Stimulated activated naive B cell treated with anti-CD40 and anti-IgM and Interleukin-4, amounts not matched to agents 10 μg/mL and 1 μg/mL and 100 μg/mL, for 72 hours (primary cell): ENCODE measurements around the gene CTBP2.

Experiments used
- ATAC-seq, 2 donors: fragments of 150-1000 bp; cut with Tn5 transposase; replicated peaks; 2 replicates each; pipeline ENCODE4 v1.10.0; 2021; ENCODE audit warnings: moderate library complexity in 1 of 2
- DNase-seq: peaks from one replicate; pipeline ENCODE4 v3.0.0; 2021
- H3K27ac Mint-ChIP-seq: one replicate; pipeline ENCODE4 v1.8.0; 2022; ENCODE audit warnings: mild to moderate bottlenecking, mixed read lengths
- H3K27me3 Mint-ChIP-seq, 2 donors: one replicate each; pipeline ENCODE4 v1.8.0; 2022; ENCODE audit warnings: mixed read lengths in 2 of 2
- H3K36me3 Mint-ChIP-seq, 2 donors: one replicate each; pipeline ENCODE4 v1.8.0; 2022; ENCODE audit warnings: mixed read lengths in 2 of 2, mild to moderate bottlenecking in 1 of 2
- H3K4me1 Mint-ChIP-seq, 2 donors: one replicate each; pipeline ENCODE4 v1.8.0; 2022; ENCODE audit warnings: mixed read lengths in 2 of 2, mild to moderate bottlenecking in 1 of 2
- H3K4me3 Mint-ChIP-seq, 2 donors: one replicate each; pipeline ENCODE4 v1.8.0; 2022; ENCODE audit warnings: mild to moderate bottlenecking in 2 of 2, mixed read lengths in 2 of 2, moderate library complexity in 1 of 2
- H3K9me3 Mint-ChIP-seq, 2 donors: one replicate each; pipeline ENCODE4 v1.8.0; 2022; ENCODE audit warnings: mixed read lengths in 2 of 2, mild to moderate bottlenecking in 1 of 2

Gene CTBP2

DNA sequence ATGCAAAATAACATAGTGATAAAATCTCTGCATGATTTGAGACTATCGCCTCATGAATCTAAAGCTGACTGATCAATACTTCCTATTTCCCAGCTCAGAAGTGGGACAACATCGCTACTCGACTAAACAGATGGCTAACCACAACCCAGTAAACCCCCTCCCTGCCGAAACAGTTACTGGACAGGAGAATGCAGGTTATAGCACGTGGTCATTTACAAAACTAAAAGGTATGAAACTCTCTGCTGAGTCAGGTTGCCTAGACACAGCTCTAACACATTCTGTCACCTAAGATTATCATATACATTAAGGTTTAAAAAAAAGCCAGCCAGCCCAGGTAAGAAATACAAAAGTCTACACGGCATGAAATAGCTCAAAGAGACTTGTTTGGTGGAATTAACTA lies 64.0 kb downstream of the CTBP2 start:
- peaks cover 27 to 39% of the 10 kb centered on the region in 2 donors for H3K27me3 Mint-ChIP-seq
- DNase-seq (no peak), ATAC-seq (no peak)
- no peaks in the 10 kb centered on the region for H3K9me3 Mint-ChIP-seq
- no peak overlapping the region for H3K27ac Mint-ChIP-seq
- no peaks in the 10 kb centered on the region for H3K36me3 Mint-ChIP-seq
- H3K4me1 Mint-ChIP-seq: peaks cover 0 to 1% of the 10 kb centered on the region in 2 donors
- no peak overlapping the region for H3K4me3 Mint-ChIP-seq

DNA sequence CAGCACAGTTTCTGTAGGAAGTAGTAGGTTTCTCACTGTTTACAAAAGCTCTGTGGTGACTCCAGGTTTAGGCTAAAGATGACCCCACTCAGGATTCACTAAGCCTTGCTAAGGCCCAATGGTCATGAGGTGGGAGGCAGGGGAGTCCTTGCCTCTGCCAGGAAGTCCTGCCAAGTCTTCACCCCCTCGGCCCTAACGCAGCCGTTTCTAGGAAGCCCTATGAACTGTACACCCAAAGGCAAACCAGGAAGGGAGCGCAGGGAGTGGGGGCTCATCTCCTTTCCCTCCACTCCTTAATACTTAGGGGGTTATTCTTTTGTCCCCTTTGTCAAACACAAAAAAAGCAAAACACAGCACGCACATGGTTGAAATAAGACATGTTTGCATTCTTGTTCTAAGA lies 64.6 kb downstream of the CTBP2 start:
- Mint-ChIP-seq H3K4me3 (no peak overlapping the region), H3K4me1 (peaks cover 0 to 1% of the 10 kb centered on the region in 2 donors), H3K27ac (no peak overlapping the region), H3K36me3 (no peaks in the 10 kb centered on the region), H3K27me3 (peaks cover 33 to 39% of the 10 kb centered on the region in 2 donors), H3K9me3 (no peaks in the 10 kb centered on the region)
- ATAC-seq (no peak), DNase-seq (no peak)

GRCh38 chr10:125095228-125095627 lies 65.1 kb downstream of the CTBP2 start:
- Mint-ChIP-seq H3K4me3 (no peak overlapping the region), H3K27ac (no peak overlapping the region), H3K27me3 (peaks cover 34 to 38% of the 10 kb centered on the region in 2 donors), H3K36me3 (no peaks in the 10 kb centered on the region), H3K9me3 (no peaks in the 10 kb centered on the region), H3K4me1 (peaks cover 0 to 1% of the 10 kb centered on the region in 2 donors)
- DNase-seq: no peak
- no peak for ATAC-seq

DNA sequence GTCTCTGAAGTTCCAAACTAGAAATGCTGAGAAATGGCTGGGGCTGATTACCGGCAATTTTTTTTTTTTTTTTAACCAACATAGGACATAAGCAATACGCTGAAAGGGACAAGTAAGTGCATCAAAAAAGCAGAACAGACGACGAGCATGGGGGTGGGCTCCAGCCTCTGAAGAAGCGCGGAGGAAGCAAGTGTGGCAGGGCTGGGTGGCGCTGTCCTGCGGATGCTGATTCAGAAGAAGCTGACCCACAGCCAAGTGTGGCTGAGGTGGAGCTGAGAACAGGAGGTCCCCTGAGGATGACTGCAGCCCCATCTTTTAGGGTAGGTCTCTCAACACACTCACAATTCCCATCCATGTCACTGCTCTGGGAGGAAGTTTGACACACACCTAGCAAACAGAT lies 65.6 kb downstream of the CTBP2 start:
- H3K9me3 Mint-ChIP-seq: no peaks in the 10 kb centered on the region
- no peak for ATAC-seq

DNA sequence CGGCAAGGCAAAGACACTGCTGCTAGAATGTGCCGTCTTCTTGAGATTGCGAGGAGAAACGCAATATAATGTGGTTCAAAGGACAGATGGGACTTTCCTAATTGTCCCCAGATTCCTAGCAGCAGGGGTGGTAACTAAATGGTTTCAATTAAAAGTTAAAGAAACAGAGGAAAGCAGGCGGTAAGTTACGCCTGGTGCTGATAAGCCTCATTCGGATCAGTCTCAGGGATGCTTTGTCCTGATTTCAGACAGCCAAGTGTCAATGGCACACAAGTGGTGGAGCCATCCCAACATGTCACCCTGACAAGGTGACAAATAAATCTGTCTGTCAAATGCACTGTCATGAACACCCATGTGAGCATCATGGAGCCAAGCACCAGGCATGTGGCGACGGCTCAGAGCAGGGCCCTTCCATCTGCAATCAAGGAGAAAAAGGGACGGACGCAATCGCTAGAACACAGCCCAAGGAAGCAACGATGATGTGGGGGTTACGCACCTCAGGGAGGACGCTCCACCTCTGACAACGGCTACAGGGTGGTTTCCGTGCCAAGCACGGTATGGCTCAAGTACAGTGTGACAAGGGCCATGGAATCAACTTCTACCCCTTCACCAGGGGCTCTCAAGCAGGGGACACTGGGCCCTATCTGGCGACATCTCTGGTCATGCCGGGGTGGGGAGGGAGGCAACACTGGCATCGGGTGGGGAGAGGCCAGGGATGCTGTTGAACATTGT lies 66.2 kb downstream of the CTBP2 start:
- ATAC-seq: no peak
- H3K27me3 Mint-ChIP-seq: peaks cover 28 to 37% of the 10 kb centered on the region in 2 donors
- H3K9me3 Mint-ChIP-seq: no peaks in the 10 kb centered on the region
- H3K36me3 Mint-ChIP-seq: no peaks in the 10 kb centered on the region
- H3K4me3 Mint-ChIP-seq: no peak overlapping the region
- no peak for DNase-seq
- peaks cover 0 to 1% of the 10 kb centered on the region in 2 donors for H3K4me1 Mint-ChIP-seq
- H3K27ac Mint-ChIP-seq: no peak overlapping the region

More for the DNA sequence above, 65.6 kb downstream of the CTBP2 start:
- Mint-ChIP-seq H3K36me3 (no peaks in the 10 kb centered on the region), H3K27me3 (peaks cover 33 to 37% of the 10 kb centered on the region in 2 donors), H3K4me3 (no peak overlapping the region), H3K4me1 (peaks cover 0 to 1% of the 10 kb centered on the region in 2 donors), H3K27ac (no peak overlapping the region)
- no peak for DNase-seq

DNA sequence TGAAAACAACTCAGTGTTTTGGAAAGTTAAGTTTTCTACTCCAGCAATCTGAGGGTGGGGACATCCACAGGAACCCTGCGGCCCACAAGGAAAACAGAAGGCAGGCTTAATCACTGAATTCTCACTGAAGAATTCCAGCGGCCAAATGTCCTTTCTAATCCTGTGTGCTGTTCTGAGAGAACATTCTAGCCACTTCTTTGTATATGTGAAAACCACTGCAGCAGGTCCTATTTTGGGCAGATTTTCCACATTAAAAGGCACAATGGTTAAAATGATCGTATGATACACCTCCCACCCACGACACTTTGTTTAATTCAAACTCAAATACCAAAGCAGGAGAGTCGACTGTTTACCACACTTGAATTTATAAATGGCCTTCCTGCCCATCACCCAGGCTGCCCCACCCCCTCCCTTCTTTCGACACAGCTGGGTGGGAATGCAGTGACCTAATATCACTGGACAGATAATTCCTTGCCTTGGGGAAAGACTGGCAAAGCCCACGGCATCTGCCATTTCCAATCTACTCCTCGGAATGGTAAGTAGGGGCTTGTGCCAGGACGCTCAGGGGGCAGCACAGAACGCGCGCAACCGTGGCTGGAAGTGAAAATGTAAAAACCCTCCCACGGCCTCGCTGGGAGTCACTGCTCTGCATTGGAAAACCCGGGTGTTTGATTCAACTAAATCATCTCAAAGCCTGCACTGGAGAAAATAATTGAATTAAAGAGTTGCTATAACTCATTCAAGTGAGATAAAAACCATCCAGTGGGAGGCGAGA lies 67.0 kb downstream of the CTBP2 start:
- Mint-ChIP-seq H3K27ac (no peak overlapping the region), H3K27me3 (peaks cover 27 to 37% of the 10 kb centered on the region in 2 donors), H3K4me1 (peaks cover 0 to 1% of the 10 kb centered on the region in 2 donors), H3K4me3 (no peak overlapping the region), H3K9me3 (no peaks in the 10 kb centered on the region), H3K36me3 (no peaks in the 10 kb centered on the region)
- DNase-seq (no peak), ATAC-seq (no peak)

DNA sequence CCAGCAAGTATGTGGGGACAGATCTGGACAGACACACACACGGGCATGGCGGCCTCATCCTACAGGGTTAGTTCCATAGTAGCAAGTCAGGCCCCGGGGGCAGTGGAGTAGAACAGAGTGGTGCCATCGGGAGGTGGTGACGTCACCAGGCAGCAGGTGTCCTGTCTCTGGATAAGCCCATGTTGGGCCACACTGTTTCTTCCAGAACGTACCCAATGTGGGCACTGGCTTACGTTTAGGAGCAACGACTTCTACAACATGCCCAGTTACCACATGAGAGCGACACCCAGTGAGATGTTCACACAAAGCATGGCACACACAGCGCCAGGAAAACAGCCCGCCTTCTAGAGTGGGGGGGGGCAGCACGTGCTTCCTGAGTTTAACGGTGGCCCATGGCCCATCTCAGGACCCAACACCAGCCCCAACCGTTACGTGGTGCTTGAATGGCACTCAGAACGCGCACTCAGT lies 67.8 kb downstream of the CTBP2 start:
- DNase-seq: no peak
- Mint-ChIP-seq H3K4me1 (peaks cover 0 to 1% of the 10 kb centered on the region in 2 donors), H3K27me3 (peaks cover 31 to 37% of the 10 kb centered on the region in 2 donors), H3K9me3 (no peaks in the 10 kb centered on the region), H3K27ac (no peak overlapping the region), H3K36me3 (no peaks in the 10 kb centered on the region), H3K4me3 (no peak overlapping the region)
- no peak for ATAC-seq

GRCh38 chr10:125091891-125092290 lies 68.5 kb downstream of the CTBP2 start:
- Mint-ChIP-seq H3K27ac (no peak overlapping the region), H3K27me3 (peaks cover 30 to 40% of the 10 kb centered on the region in 2 donors), H3K4me1 (peaks cover 0 to 1% of the 10 kb centered on the region in 2 donors), H3K9me3 (no peaks in the 10 kb centered on the region), H3K4me3 (no peak overlapping the region), H3K36me3 (no peaks in the 10 kb centered on the region)
- DNase-seq (no peak), ATAC-seq (no peak)

- H3K9me3 Mint-ChIP-seq: no peaks in the 10 kb centered on the region
- ATAC-seq (no peak), DNase-seq (no peak)
- H3K4me1 Mint-ChIP-seq: no peaks in the 10 kb centered on the region
- no peaks in the 10 kb centered on the region for H3K36me3 Mint-ChIP-seq
- peaks cover 48 to 50% of the 10 kb centered on the region in 2 donors for H3K27me3 Mint-ChIP-seq
- no peak overlapping the region for H3K4me3 Mint-ChIP-seq
- no peak overlapping the region for H3K27ac Mint-ChIP-seq
Measured at GRCh38 chr10:125089469-125089868, 70.9 kb downstream of the CTBP2 start.

DNA sequence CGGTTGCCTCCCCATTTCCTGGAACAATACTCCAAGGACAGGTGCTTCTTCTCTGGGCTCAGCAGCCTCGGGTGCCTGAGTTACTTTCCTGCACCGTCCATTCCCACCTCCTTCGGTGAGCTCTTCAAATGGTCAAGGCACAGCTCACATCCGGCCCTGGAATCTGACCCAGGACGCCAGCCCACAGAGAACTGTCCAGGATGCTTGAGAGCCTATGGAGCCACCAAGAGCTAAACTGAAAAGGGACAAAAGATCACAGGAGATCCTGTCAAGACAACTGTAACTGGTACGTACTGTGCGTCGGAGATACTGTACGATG lies 72.5 kb downstream of the CTBP2 start:
- ATAC-seq (no peak), DNase-seq (no peak)
- H3K27ac Mint-ChIP-seq: no peak overlapping the region
- H3K4me1 Mint-ChIP-seq: no peaks in the 10 kb centered on the region
- no peaks in the 10 kb centered on the region for H3K36me3 Mint-ChIP-seq
- H3K9me3 Mint-ChIP-seq: no peaks in the 10 kb centered on the region
- H3K4me3 Mint-ChIP-seq: no peak overlapping the region
- peaks cover 57 to 63% of the 10 kb centered on the region in 2 donors for H3K27me3 Mint-ChIP-seq

DNA sequence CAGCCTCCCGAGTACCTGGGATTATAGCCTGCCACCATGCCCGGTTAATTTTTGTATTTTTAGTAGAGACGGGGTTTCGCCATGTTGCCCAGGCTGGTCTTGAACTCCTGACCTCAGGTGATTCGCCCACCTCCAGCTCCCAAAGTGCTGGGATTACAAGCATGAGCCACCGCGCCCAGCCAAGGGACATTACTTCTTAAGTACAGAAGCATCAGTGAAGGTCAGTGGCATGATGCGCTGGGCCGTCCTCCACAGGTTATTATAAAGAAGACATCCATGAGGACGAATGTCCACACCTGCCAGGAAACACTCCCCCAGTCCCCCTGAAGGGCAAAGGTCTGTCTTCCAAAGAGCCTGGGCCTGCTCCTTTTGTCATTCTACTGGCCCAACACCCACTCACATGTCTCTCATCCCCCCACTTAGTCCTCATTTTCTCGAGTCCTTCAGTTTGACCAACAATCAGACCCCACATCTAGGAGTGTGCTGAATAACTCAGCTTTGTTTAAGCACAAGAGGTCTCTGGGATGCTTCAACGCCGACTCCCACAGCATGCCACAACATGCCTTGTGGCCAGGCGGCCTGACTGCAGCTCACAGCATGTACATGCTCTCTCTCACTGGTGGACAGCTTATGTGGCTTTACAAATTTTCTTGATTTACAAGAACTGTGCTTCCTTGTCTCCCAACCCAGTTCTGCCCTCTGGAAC lies 73.0 kb downstream of the CTBP2 start:
- Mint-ChIP-seq H3K4me1 (no peaks in the 10 kb centered on the region), H3K27ac (no peak overlapping the region), H3K27me3 (peaks cover 60 to 69% of the 10 kb centered on the region in 2 donors), H3K36me3 (no peaks in the 10 kb centered on the region), H3K9me3 (no peaks in the 10 kb centered on the region), H3K4me3 (no peak overlapping the region)
- ATAC-seq (no peak), DNase-seq (no peak)

DNA sequence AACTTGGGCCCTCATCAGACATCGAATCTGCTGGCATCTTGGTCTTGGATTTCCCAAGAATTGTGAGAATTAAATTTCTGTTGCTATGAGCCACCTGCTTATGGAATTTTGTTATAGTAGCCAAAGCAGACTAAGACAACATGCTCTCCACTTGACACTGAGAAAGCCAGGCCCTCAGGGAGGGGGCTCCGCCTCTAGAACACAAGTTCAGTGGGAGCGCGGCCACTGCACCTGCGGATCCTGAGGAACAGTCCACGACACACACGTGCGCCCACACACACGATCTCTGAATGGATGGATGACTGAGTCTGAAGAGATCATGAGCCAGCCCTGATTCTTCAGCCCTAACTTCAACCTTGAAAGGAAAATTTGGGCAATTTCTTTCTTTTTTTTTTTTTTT lies 73.7 kb downstream of the CTBP2 start:
- ATAC-seq (no peak), DNase-seq (no peak)
- Mint-ChIP-seq H3K4me1 (no peaks in the 10 kb centered on the region), H3K9me3 (no peaks in the 10 kb centered on the region), H3K36me3 (no peaks in the 10 kb centered on the region), H3K27ac (no peak overlapping the region), H3K4me3 (no peak overlapping the region), H3K27me3 (peaks cover 62 to 75% of the 10 kb centered on the region in 2 donors)

GRCh38 chr10:125085258-125086054 lies 74.9 kb downstream of the CTBP2 start:
- H3K27me3 Mint-ChIP-seq: peaks cover 64 to 86% of the 10 kb centered on the region in 2 donors
- ATAC-seq: no peak
- H3K36me3 Mint-ChIP-seq: no peaks in the 10 kb centered on the region
- H3K27ac Mint-ChIP-seq: no peak overlapping the region
- no peak overlapping the region for H3K4me3 Mint-ChIP-seq
- no peak for DNase-seq
- H3K4me1 Mint-ChIP-seq: no peaks in the 10 kb centered on the region
- H3K9me3 Mint-ChIP-seq: no peaks in the 10 kb centered on the region
